Activated naive CD8-positive, alpha-beta T cell treated with anti-CD3 and anti-CD28 coated beads for 36 hours (primary cell): ENCODE results near the gene SLC27A2. TPM values are rescaled to one million over a fixed set of nuclear protein-coding genes. Genes with fewer than 3 reads are reported as not detected.
"Not testable (repeated sequence)": the region's sequence is repeated elsewhere in the genome, so short reads cannot be mapped to it uniquely, and the experiment has no call there.

ENCODE experiments used
- DNase-seq: peaks from one replicate; pipeline ENCODE4 v3.0.0; 2021
- H3K27ac Mint-ChIP-seq: one replicate; pipeline ENCODE4 v1.8.0; 2022; ENCODE audit warnings: mild to moderate bottlenecking, moderate library complexity, mixed read lengths
- H3K27me3 Mint-ChIP-seq: one replicate; pipeline ENCODE4 v1.8.0; 2022; ENCODE audit warnings: mild to moderate bottlenecking, mixed read lengths
- H3K36me3 Mint-ChIP-seq: one replicate; pipeline ENCODE4 v1.8.0; 2021; ENCODE audit warnings: mild to moderate bottlenecking, mixed read lengths
- H3K4me1 Mint-ChIP-seq: one replicate; pipeline ENCODE4 v1.8.0; 2021; ENCODE audit warnings: mixed read lengths
- H3K4me3 Mint-ChIP-seq: one replicate; pipeline ENCODE4 v1.8.0; 2022; ENCODE audit warnings: mild to moderate bottlenecking, moderate library complexity, mixed read lengths
- H3K9me3 Mint-ChIP-seq: one replicate; pipeline ENCODE4 v1.8.0; 2022; ENCODE audit warnings: mixed read lengths
- total RNA-seq, 2 experiments: library from RNA; stranded (reverse); gene quantifications; one replicate each; pipeline ENCODE4 v1.2.3, GENCODE V29; 2021

Gene SLC27A2
- total RNA-seq, 2 experiments from 2014 or later: 15.0 to 16.0 TPM

DNA sequence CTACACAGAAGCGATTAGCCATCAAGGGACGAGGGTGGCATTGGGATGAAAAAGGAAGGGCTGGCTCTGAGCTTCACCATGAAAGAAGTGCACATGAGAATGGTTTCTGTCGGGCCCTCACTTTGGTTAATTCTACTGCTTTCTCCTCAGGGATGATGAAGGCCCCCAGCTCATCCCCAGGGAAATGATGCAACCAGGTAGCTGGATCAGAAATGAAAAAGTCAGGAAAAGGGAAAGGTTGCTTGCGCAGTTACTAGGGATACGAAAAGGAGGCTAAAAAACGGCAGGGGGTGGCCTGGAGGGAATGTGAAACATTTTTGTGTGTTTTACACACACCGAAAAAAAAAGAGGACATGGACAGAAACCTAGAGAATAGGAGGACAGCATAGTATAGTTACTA, 1.4 kb upstream of the SLC27A2 start:
- Mint-ChIP-seq H3K27ac (no peak overlapping the region), H3K9me3 (no peaks in the 10 kb centered on the region)

DNA sequence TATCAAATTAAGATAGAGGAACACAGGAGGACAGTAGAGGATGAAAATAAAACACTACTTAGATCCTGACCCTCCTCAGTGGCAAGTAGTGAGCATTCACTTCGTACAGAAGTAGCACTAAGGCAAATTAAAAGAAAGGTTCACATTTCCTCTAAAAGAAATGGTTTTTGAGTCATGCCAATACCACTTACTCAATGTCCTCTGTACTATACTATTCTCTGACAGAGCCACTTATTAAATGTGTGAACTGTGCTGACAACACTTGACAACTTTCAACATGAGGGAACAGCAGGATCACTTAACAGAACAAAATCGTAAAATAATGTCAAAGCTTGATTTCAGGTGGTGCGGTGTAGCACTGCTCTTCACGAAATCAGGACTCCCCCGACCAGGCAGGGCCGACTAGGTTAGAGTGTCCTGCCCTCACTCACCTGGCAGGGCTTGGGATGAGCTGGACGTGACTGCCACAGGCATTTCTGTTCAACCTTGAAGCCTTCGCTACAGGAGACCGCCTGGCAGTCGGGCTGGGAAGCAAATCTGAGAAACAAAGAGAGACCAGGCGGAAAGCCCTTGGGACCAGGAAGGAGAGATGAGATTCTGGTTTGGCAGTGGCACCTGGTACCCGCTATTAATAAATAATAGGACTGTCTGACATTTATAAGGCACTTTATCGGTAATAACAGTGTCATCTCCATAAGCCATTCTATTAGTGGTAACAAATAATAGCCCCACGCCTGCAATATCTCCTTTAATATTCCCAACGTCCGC, 611 bp upstream of the SLC27A2 start:
- Mint-ChIP-seq H3K36me3 (peaks cover 7% of the 10 kb centered on the region), H3K4me1 (peaks cover 25% of the 10 kb centered on the region)

More for the DNA sequence above, 1.4 kb upstream of the SLC27A2 start:
- H3K4me3 Mint-ChIP-seq: no peak overlapping the region
- no peak for DNase-seq
- peaks cover 5% of the 10 kb centered on the region for H3K36me3 Mint-ChIP-seq
- H3K4me1 Mint-ChIP-seq: peaks cover 25% of the 10 kb centered on the region
- peaks cover 54% of the 10 kb centered on the region for H3K27me3 Mint-ChIP-seq

DNA sequence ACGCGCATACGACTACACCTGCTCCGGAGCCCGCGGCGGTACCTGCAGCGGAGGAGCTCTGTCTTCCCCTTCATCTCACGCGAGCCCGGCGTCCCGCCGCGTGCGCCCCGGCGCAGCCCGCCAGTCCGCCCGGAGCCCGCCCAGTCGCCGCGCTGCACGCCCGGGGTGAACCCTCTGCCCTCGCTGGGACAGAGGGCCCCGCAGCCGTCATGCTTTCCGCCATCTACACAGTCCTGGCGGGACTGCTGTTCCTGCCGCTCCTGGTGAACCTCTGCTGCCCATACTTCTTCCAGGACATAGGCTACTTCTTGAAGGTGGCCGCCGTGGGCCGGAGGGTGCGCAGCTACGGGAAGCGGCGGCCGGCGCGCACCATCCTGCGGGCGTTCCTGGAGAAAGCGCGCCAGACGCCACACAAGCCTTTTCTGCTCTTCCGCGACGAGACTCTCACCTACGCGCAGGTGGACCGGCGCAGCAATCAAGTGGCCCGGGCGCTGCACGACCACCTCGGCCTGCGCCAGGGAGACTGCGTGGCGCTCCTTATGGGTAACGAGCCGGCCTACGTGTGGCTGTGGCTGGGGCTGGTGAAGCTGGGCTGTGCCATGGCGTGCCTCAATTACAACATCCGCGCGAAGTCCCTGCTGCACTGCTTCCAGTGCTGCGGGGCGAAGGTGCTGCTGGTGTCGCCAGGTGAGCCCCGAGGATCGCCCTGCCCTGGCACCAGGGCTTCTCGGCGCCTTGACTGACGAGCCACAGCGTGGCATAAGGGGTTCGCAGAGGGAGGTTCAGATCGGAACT, 420 bp downstream of the SLC27A2 start:
- peak; percentile 66 for DNase-seq
- peak overlapping the region; percentile 78 for H3K27ac Mint-ChIP-seq
- peaks cover 51% of the 10 kb centered on the region for H3K27me3 Mint-ChIP-seq
- peaks cover 18% of the 10 kb centered on the region for H3K4me1 Mint-ChIP-seq
- H3K36me3 Mint-ChIP-seq: peaks cover 16% of the 10 kb centered on the region
- peak overlapping the region; percentile 96 for H3K4me3 Mint-ChIP-seq
- no peaks in the 10 kb centered on the region for H3K9me3 Mint-ChIP-seq

More for the DNA sequence above, 611 bp upstream of the SLC27A2 start:
- DNase-seq: no peak
- peak overlapping the region; percentile 96 for H3K4me3 Mint-ChIP-seq
- no peaks in the 10 kb centered on the region for H3K9me3 Mint-ChIP-seq
- H3K27me3 Mint-ChIP-seq: peaks cover 57% of the 10 kb centered on the region
- H3K27ac Mint-ChIP-seq: no peak overlapping the region

- Mint-ChIP-seq H3K4me1 (peaks cover 18% of the 10 kb centered on the region), H3K9me3 (no peaks in the 10 kb centered on the region), H3K27ac (no peak overlapping the region), H3K36me3 (peaks cover 21% of the 10 kb centered on the region), H3K4me3 (peak overlapping the region; percentile 96), H3K27me3 (peaks cover 47% of the 10 kb centered on the region)
- peak; percentile 19 for DNase-seq
Observed at GRCh38 chr15:50183112-50183794, 1.3 kb downstream of the SLC27A2 start.

- Mint-ChIP-seq H3K4me3 (no peak overlapping the region), H3K4me1 (peaks cover 18% of the 10 kb centered on the region), H3K9me3 (no peaks in the 10 kb centered on the region), H3K27ac (no peak overlapping the region), H3K27me3 (peaks cover 43% of the 10 kb centered on the region), H3K36me3 (peaks cover 21% of the 10 kb centered on the region)
- DNase-seq: no peak
Observed at GRCh38 chr15:50184863-50185504, 3.0 kb downstream of the SLC27A2 start.

GRCh38 chr15:50186090-50186489, 4.1 kb downstream of the SLC27A2 start:
- Mint-ChIP-seq H3K27ac (no peak overlapping the region), H3K9me3 (no peaks in the 10 kb centered on the region), H3K36me3 (peaks cover 23% of the 10 kb centered on the region), H3K4me1 (peaks cover 18% of the 10 kb centered on the region), H3K27me3 (peaks cover 32% of the 10 kb centered on the region), H3K4me3 (no peak overlapping the region)
- DNase-seq: no peak

DNA sequence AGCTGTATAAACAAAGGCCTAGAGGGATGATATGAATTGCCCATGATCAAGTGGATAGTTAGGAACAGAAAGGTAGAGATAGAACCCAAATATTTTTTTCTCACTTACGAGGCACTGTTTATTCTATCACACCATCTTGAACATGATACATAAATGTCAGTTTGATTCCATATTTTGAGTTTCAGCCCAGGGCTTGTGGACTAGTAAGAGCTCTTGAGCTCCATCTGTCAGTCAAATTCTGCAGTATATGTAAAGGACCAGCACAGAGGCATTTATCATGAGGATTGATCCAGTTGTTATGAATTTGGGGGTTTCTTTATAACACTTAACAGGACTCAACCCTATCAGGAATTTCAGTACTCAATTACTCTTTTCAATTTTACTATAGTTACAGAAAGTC, 4.8 kb downstream of the SLC27A2 start:
- H3K27me3 Mint-ChIP-seq: peaks cover 25% of the 10 kb centered on the region
- peaks cover 23% of the 10 kb centered on the region for H3K36me3 Mint-ChIP-seq
- peaks cover 15% of the 10 kb centered on the region for H3K4me1 Mint-ChIP-seq
- H3K9me3 Mint-ChIP-seq: no peaks in the 10 kb centered on the region
- no peak overlapping the region for H3K4me3 Mint-ChIP-seq
- H3K27ac Mint-ChIP-seq: no peak overlapping the region
- no peak for DNase-seq

DNA sequence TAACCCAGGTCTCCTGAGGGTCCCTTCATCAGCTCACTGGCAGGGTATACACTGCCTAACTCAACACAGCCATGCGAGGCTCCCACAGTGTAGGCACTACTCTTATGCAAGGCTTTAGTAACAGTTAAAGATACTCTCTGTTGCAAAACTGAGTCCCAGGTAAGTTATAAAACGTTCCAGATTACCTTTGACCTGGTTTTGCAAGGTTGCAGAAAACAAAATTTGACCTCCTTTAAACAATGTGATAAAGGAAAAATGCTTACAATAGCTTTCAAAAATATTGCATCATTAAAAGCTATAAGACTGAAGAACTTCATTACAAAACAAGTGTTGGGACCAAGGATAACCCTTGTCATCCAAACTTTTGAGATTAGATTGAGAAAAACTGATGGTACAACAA, 5.5 kb downstream of the SLC27A2 start:
- Mint-ChIP-seq H3K36me3 (peaks cover 23% of the 10 kb centered on the region), H3K27me3 (peaks cover 21% of the 10 kb centered on the region), H3K4me1 (peaks cover 15% of the 10 kb centered on the region), H3K4me3 (no peak overlapping the region), H3K27ac (no peak overlapping the region), H3K9me3 (no peaks in the 10 kb centered on the region)
- DNase-seq: no peak

- no peak overlapping the region for H3K27ac Mint-ChIP-seq
- peaks cover 26% of the 10 kb centered on the region for H3K36me3 Mint-ChIP-seq
- H3K4me1 Mint-ChIP-seq: peaks cover 10% of the 10 kb centered on the region
- H3K4me3 Mint-ChIP-seq: no peak overlapping the region
- H3K9me3 Mint-ChIP-seq: no peaks in the 10 kb centered on the region
- DNase-seq: no peak
- H3K27me3 Mint-ChIP-seq: peaks cover 16% of the 10 kb centered on the region
Observed at GRCh38 chr15:50187997-50188396, 6.0 kb downstream of the SLC27A2 start.

GRCh38 chr15:50188793-50189192, 6.8 kb downstream of the SLC27A2 start:
- H3K27me3 Mint-ChIP-seq, H3K9me3 Mint-ChIP-seq, H3K4me1 Mint-ChIP-seq, H3K4me3 Mint-ChIP-seq, DNase-seq, H3K27ac Mint-ChIP-seq: not testable (repeated sequence)
- H3K36me3 Mint-ChIP-seq: peaks cover 26% of the 10 kb centered on the region

- no peak for DNase-seq
- no peak overlapping the region for H3K27ac Mint-ChIP-seq
- peaks cover 24% of the 10 kb centered on the region for H3K36me3 Mint-ChIP-seq
- no peaks in the 10 kb centered on the region for H3K4me1 Mint-ChIP-seq
- peaks cover 4% of the 10 kb centered on the region for H3K27me3 Mint-ChIP-seq
- H3K4me3 Mint-ChIP-seq: no peak overlapping the region
- H3K9me3 Mint-ChIP-seq: no peaks in the 10 kb centered on the region
Observed at GRCh38 chr15:50189633-50190032, 7.6 kb downstream of the SLC27A2 start.

- H3K27me3 Mint-ChIP-seq: peaks cover 4% of the 10 kb centered on the region
- DNase-seq: no peak
- peaks cover 24% of the 10 kb centered on the region for H3K36me3 Mint-ChIP-seq
- no peak overlapping the region for H3K27ac Mint-ChIP-seq
- no peaks in the 10 kb centered on the region for H3K4me1 Mint-ChIP-seq
- H3K9me3 Mint-ChIP-seq: no peaks in the 10 kb centered on the region
- H3K4me3 Mint-ChIP-seq: no peak overlapping the region
Observed at GRCh38 chr15:50190166-50190570, 8.2 kb downstream of the SLC27A2 start.

- Mint-ChIP-seq H3K36me3 (peaks cover 22% of the 10 kb centered on the region), H3K27ac (no peak overlapping the region), H3K4me1 (no peaks in the 10 kb centered on the region), H3K9me3 (no peaks in the 10 kb centered on the region), H3K27me3 (peaks cover 2% of the 10 kb centered on the region), H3K4me3 (no peak overlapping the region)
- no peak for DNase-seq
Observed at GRCh38 chr15:50190723-50191122, 8.7 kb downstream of the SLC27A2 start.

GRCh38 chr15:50192164-50192563, 10.2 kb downstream of the SLC27A2 start:
- no peak for DNase-seq
- Mint-ChIP-seq H3K4me3 (no peak overlapping the region), H3K27ac (no peak overlapping the region), H3K9me3 (no peaks in the 10 kb centered on the region), H3K4me1 (no peaks in the 10 kb centered on the region), H3K36me3 (peaks cover 14% of the 10 kb centered on the region), H3K27me3 (no peaks in the 10 kb centered on the region)
